A673 (cell line): ENCODE results near the gene CPNE8. TPM values are rescaled to one million over a fixed set of nuclear protein-coding genes. Genes with fewer than 3 reads are reported as not detected.

Experiments
- BruUV-seq: library from RNA; stranded (reverse); fragments of 400-500 nt; replicated peaks from 2 replicates; lab custom pipeline; 2021; lab: Mats Ljungman, UMichigan
- CTCF ChIA-PET: fragments of 300-600 bp; sonication (Branson Sonifier 250); formaldehyde crosslinking; loops from one replicate; lab custom pipeline; 2022; ENCODE audit warnings: antibody characterized with exemption; lab: Charles Lee
- POLR2A ChIA-PET: fragments of 300-600 bp; sonication (Branson Sonifier 250); formaldehyde crosslinking; loops from one replicate; lab custom pipeline; 2022; ENCODE audit warnings: antibody characterized with exemption; ENCODE audit not compliant: low non-redundant PET; lab: Charles Lee
- DNase-seq: peaks from one replicate; pipeline ENCODE4 v3.0.0-alpha.2; 2015; ENCODE audit warnings: low spot score
- H3K27ac ChIP-seq: fragments of 200-600 bp; sonication (generic); 2 replicates; pipeline ENCODE4 v1.5.1; 2016; ENCODE audit warnings: mixed run types, low read depth, mild to moderate bottlenecking, mixed read lengths, antibody characterized with exemption, low read length; ENCODE audit not compliant: poor library complexity, severe bottlenecking
- H3K27me3 ChIP-seq: fragments of 200-600 bp; sonication (generic); replicated peaks from 2 replicates; pipeline ENCODE4 v1.6.1; 2017; ENCODE audit warnings: mixed run types, low read depth, mild to moderate bottlenecking, mixed read lengths, antibody characterized with exemption, low read length; ENCODE audit not compliant: insufficient read depth, poor library complexity
- H3K36me3 ChIP-seq: fragments of 200-600 bp; sonication (generic); 2 replicates; pipeline ENCODE4 v1.6.1; 2016; ENCODE audit warnings: mixed run types, mild to moderate bottlenecking, mixed read lengths, antibody characterized with exemption, low read length; ENCODE audit not compliant: insufficient read depth, poor library complexity, severe bottlenecking
- H3K4me1 ChIP-seq: fragments of 200-600 bp; sonication (generic); 2 replicates; pipeline ENCODE4 v1.6.1; 2017; ENCODE audit warnings: mixed run types, mild to moderate bottlenecking, mixed read lengths, antibody characterized with exemption, low read length; ENCODE audit not compliant: insufficient read depth, poor library complexity, severe bottlenecking
- H3K4me3 ChIP-seq: fragments of 200-600 bp; sonication (generic); 2 replicates; pipeline ENCODE4 v1.5.1; 2016; ENCODE audit warnings: low read depth, mixed run types, mild to moderate bottlenecking, mixed read lengths, low read length; ENCODE audit not compliant: poor library complexity, severe bottlenecking
- H3K9me3 ChIP-seq: fragments of 200-600 bp; sonication (generic); 2 replicates; pipeline ENCODE4 v1.6.1; 2016; ENCODE audit warnings: mixed run types, low read depth, mild to moderate bottlenecking, mixed read lengths, antibody characterized with exemption, low read length; ENCODE audit not compliant: poor library complexity, severe bottlenecking
- EZH2 ChIP-seq: fragments of 200-600 bp; sonication (generic); IDR thresholded peaks from 2 replicates; pipeline ENCODE4 v1.6.1; 2017; ENCODE audit warnings: borderline replicate concordance, low read depth, mild to moderate bottlenecking, mixed read lengths, antibody characterized with exemption, low read length; ENCODE audit not compliant: poor library complexity, severe bottlenecking
- intact Hi-C: fragments of 100-400 bp; cut with micrococcal nuclease; formaldehyde crosslinking; loops from one replicate; pipeline ENCODE4 v1.10.0; 2022; ENCODE audit not compliant: unreplicated experiment
- total RNA-seq: library from RNA; stranded (reverse); gene quantifications from 2 replicates; pipeline ENCODE4 v1.2.3, GENCODE V29; 2021
- TF ChIP-seq, protein P1 (sequence below): fragments of 300-800, 200-600 bp; sonication (generic); conservative IDR thresholded peaks from 2 replicates; pipeline ENCODE4 v1.5.1; 2017; ENCODE audit warnings: low read depth, mild to moderate bottlenecking, antibody characterized with exemption, low read length, moderate library complexity, mixed read lengths

Gene CPNE8
- total RNA-seq, 1 experiment from 2014 or later: 1.3 TPM

DNA sequence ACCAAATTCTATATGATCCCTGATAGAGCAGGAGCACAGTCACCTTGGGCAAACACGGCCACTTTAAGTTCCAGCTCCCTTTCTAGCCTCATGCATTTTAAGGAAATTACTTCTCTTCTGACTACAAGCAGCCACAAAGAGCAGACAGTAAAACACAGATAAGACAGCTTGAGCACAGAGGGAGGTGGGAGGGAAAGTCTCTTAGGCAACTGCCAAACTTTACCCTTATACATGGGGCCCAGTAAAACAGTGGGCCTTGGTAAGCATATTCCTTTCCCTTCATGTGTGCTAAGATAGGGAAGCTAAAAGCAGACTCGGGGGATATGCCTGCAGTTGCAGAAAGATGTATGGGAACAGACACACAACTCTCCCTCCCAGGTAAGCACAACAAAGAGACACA, 235.9 kb downstream of the CPNE8 start:
- Histone ChIP-seq H3K4me1 (no peaks in the 10 kb centered on the region), H3K4me3 (no peak overlapping the region), H3K27ac (no peak overlapping the region), H3K36me3 (no peaks in the 10 kb centered on the region), H3K9me3 (no peaks in the 10 kb centered on the region), H3K27me3 (no peaks in the 10 kb centered on the region)
- ChIA-PET CTCF (no interaction called here), POLR2A (no interaction called here)
- DNase-seq: no peak
- intact Hi-C loops: loop anchor here (10.0 kb wide), 2 partner anchors 295 to 435 kb away; no protein-coding TSS in a partner anchor
- TF ChIP-seq EZH2: no peak
- TF ChIP-seq, protein P1, sequence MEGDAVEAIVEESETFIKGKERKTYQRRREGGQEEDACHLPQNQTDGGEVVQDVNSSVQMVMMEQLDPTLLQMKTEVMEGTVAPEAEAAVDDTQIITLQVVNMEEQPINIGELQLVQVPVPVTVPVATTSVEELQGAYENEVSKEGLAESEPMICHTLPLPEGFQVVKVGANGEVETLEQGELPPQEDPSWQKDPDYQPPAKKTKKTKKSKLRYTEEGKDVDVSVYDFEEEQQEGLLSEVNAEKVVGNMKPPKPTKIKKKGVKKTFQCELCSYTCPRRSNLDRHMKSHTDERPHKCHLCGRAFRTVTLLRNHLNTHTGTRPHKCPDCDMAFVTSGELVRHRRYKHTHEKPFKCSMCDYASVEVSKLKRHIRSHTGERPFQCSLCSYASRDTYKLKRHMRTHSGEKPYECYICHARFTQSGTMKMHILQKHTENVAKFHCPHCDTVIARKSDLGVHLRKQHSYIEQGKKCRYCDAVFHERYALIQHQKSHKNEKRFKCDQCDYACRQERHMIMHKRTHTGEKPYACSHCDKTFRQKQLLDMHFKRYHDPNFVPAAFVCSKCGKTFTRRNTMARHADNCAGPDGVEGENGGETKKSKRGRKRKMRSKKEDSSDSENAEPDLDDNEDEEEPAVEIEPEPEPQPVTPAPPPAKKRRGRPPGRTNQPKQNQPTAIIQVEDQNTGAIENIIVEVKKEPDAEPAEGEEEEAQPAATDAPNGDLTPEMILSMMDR: no peak
- no TSS peak for BruUV-seq

DNA sequence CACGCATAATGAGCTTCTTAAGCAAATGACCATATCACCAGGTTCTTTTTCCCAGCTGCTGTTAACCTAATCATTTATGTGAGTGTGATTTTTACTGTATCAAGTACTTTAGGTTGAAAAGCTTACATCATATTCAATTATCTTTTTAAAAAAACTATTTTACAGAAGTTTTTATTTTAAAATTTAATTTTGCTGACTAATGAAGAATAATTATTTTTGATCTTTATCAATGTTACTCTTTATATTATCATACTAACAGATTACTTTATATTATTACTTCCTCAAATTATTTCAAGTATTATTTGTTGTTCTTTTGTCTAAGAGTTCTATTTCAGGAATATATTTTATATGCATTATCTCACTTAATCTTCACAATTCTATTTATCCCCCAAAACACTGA, 236.3 kb downstream of the CPNE8 start:
- intact Hi-C loops: loop anchor here (10.0 kb wide), 2 partner anchors 294 to 436 kb away; no protein-coding TSS in a partner anchor
- ChIA-PET POLR2A (no interaction called here), CTCF (no interaction called here)
- no TSS peak for BruUV-seq
- Histone ChIP-seq H3K9me3 (no peaks in the 10 kb centered on the region), H3K36me3 (no peaks in the 10 kb centered on the region), H3K27ac (no peak overlapping the region), H3K4me1 (no peaks in the 10 kb centered on the region), H3K4me3 (no peak overlapping the region), H3K27me3 (no peaks in the 10 kb centered on the region)
- TF ChIP-seq, protein P1: no peak
- TF ChIP-seq EZH2: no peak
- DNase-seq: no peak

DNA sequence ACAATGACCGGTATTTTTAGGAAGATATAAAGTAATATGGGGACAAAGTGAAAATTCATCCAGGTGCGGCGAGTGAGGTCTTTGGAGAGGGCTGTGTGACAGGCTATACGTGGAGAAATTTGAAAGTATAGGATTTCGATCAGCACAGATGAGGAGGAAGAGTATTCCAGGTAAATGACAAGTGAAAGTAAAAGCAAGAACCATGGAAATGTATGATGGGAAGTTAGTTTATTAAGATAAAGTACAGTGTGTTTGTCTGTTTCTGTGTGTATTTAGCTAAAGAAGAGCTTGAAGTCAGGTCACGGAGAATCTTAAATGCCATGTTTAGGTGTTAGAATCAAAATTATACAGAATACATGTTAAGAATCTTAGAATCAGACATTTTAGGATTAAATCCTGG, 239.0 kb downstream of the CPNE8 start:
- intact Hi-C loops: loop anchor here (10.0 kb wide), 2 partner anchors 292 to 438 kb away; no protein-coding TSS in a partner anchor
- H3K4me1 ChIP-seq: no peaks in the 10 kb centered on the region
- no peaks in the 10 kb centered on the region for H3K9me3 ChIP-seq
- no peaks in the 10 kb centered on the region for H3K27me3 ChIP-seq
- TF ChIP-seq, protein P1: no peak
- ChIA-PET CTCF (no interaction called here), POLR2A (no interaction called here)
- H3K4me3 ChIP-seq: no peak overlapping the region
- BruUV-seq: no TSS peak
- H3K36me3 ChIP-seq: no peaks in the 10 kb centered on the region
- no peak for DNase-seq
- no peak overlapping the region for H3K27ac ChIP-seq
